ENCODE data around the gene SDF2L1. TPM values are rescaled to one million over a fixed set of nuclear protein-coding genes. Genes with fewer than 3 reads are reported as not detected.
"Not testable (repeated sequence)": the region's sequence is repeated elsewhere in the genome, so short reads cannot be mapped to it uniquely, and the experiment has no call there.

Gene SDF2L1
- total and polyA plus RNA-seq, 2 donors (not counting 3 experiments of a cell fraction or from before 2014, with no cell fraction given), result 66.7 to 79.5 TPM

- CTCF ChIA-PET, result interaction anchor here (1.2 to 2.4 kb wide), 2 partner anchors 16 to 48 kb away, joined by 5 to 9 read pairs; no protein-coding TSS in a partner anchor
- Histone ChIP-seq H3K9me1 (replicated peaks; ENCODE audit: control insufficient read depth, extremely low read depth, insufficient read depth, low read length) (no peaks in the 10 kb centered on the region), H2AFZ (ENCODE audit: low read depth, low read length) (no peak overlapping the region), H3K4me1 (ENCODE audit: control insufficient read depth, extremely low read depth, insufficient read depth, low read length) (peaks cover 4% of the 10 kb centered on the region), H3K27me3 (ENCODE audit: control insufficient read depth in 2 of 2, insufficient read depth in 2 of 2, low read length in 2 of 2) (no peaks in the 10 kb centered on the region), H3K79me2 (ENCODE audit: control insufficient read depth, insufficient read depth, low read length) (peaks cover 99% of the 10 kb centered on the region), H3K27ac (ENCODE audit: insufficient read depth, low read depth, low read length) (no peak overlapping the region), H3K4me2 (ENCODE audit: insufficient read depth, low read length) (no peak overlapping the region), H3K36me3 (ENCODE audit: control insufficient read depth in 2 of 2, extremely low read depth in 1 of 2, insufficient read depth in 2 of 2, low read length in 2 of 2) (peaks cover 16 to 29% of the 10 kb centered on the region in 2 experiments), H3K9ac (replicated peaks; ENCODE audit: extremely low read depth, insufficient read depth, low read length) (no peak overlapping the region), H3K9me3 (replicated peaks; ENCODE audit: control insufficient read depth, insufficient read depth, low read length) (no peaks in the 10 kb centered on the region), H4K20me1 (replicated peaks; ENCODE audit: control insufficient read depth, extremely low read depth, insufficient read depth, low read length) (peaks cover 10% of the 10 kb centered on the region), H3K4me3 (replicated peaks in 1 of 3; ENCODE audit: insufficient read depth in 1 of 3, low read depth in 1 of 3, low read length in 3 of 3) (no peak overlapping the region)
- FAIRE-seq, result no peak
- intact Hi-C loops (cut with micrococcal nuclease) (no loop called here), dilution Hi-C loops (cut with MboI; ENCODE audit: extremely low pct_ligation_motif_present, low sequenced_read_pairs) (no loop called here)
- no TSS peak for BruUV-seq (replicated peaks)
- DNase-seq (ENCODE audit: low read depth, low spot score), result no peak
- POLR2A ChIA-PET, result no interaction called here
- no peak for TF ChIP-seq JUN (IDR thresholded peaks at IDR 0.05; ENCODE audit: borderline replicate concordance, insufficient read depth, insufficient read length, low read depth)
- no peak for TF ChIP-seq POLR2A (IDR thresholded peaks at IDR 0.05; ENCODE audit: low read depth, low read length)
Observed at GRCh38 chr22:21594865-21595452, 47.1 kb upstream of the SDF2L1 start.

GRCh38 chr22:21596356-21597135, 45.6 kb upstream of the SDF2L1 start:
- intact Hi-C loops (cut with micrococcal nuclease); H3K27ac ChIP-seq (ENCODE audit: insufficient read depth, low read depth, low read length); H3K4me2 ChIP-seq (ENCODE audit: insufficient read depth, low read length); H4K20me1 ChIP-seq (replicated peaks; ENCODE audit: control insufficient read depth, extremely low read depth, insufficient read depth, low read length); H2AFZ ChIP-seq (ENCODE audit: low read depth, low read length); POLR2A ChIA-PET; DNase-seq (ENCODE audit: low read depth, low spot score); H3K4me3 ChIP-seq (replicated peaks in 1 of 3; ENCODE audit: insufficient read depth in 1 of 3, low read depth in 1 of 3, low read length in 3 of 3); H3K4me1 ChIP-seq (ENCODE audit: control insufficient read depth, extremely low read depth, insufficient read depth, low read length); H3K9ac ChIP-seq (replicated peaks; ENCODE audit: extremely low read depth, insufficient read depth, low read length); FAIRE-seq; BruUV-seq (replicated peaks); H3K9me1 ChIP-seq (replicated peaks; ENCODE audit: control insufficient read depth, extremely low read depth, insufficient read depth, low read length); dilution Hi-C loops (cut with MboI; ENCODE audit: extremely low pct_ligation_motif_present, low sequenced_read_pairs); H3K27me3 ChIP-seq (ENCODE audit: control insufficient read depth in 2 of 2, insufficient read depth in 2 of 2, low read length in 2 of 2); H3K9me3 ChIP-seq (replicated peaks; ENCODE audit: control insufficient read depth, insufficient read depth, low read length): not testable (repeated sequence)
- H3K79me2 ChIP-seq (ENCODE audit: control insufficient read depth, insufficient read depth, low read length), result peaks cover 99% of the 10 kb centered on the region
- CTCF ChIA-PET, result interaction anchor here (1.1 kb wide), 1 partner anchor 33 kb away, joined by 5 read pairs; no protein-coding TSS in a partner anchor
- H3K36me3 ChIP-seq (ENCODE audit: control insufficient read depth in 2 of 2, extremely low read depth in 1 of 2, insufficient read depth in 2 of 2, low read length in 2 of 2), result peaks cover 16 to 29% of the 10 kb centered on the region in 2 experiments
